NCI-H1048 (cell line): ENCODE results near the gene FAM174C.
A peak's percentile ranks its signal among the peaks of the same experiment; 100 is the strongest.

ENCODE experiments used
- DNase-seq: peaks from one replicate; lab custom pipeline; 2025; lab: John Stamatoyannopoulos, UW

The FAM174C gene

DNA sequence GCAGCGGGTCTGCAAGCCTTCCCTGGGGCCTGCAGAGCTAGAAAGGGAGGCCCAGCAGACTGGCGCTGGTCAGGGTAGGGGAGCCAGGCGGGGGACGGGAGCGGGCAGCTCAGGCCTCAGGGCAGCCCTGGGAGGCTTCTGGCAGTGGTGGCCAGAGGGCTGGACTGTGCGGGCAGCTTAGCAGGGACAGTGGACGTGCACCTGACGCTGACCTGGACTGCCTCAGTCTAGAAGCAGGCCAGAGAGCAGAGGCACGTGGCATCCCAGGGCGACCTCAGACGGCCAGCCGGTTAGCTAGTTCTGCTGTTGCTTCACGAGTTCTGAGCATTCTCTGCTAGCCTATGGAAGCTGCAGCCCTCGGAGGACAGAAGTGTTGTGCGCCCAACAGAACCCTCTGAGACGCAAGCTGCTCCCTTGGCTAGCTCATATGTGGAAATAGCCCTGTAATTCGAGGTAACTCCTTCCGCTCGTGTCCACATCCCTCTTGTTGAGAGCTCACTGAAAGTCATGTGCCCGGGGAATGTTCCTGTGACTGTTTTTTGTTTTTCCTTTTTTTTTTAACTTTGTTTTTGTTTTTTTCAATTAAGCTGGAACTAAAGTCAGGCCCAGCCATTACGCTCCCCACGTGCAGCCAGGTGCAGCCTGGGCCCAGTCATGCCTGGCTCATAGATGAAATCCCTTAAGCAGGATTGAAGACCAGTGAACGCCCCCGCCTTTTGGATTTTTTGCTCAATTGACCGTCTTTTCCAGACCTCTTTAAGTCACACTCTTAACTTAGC is 1.9 kb upstream of the FAM174C start:
- no peak for DNase-seq

DNA sequence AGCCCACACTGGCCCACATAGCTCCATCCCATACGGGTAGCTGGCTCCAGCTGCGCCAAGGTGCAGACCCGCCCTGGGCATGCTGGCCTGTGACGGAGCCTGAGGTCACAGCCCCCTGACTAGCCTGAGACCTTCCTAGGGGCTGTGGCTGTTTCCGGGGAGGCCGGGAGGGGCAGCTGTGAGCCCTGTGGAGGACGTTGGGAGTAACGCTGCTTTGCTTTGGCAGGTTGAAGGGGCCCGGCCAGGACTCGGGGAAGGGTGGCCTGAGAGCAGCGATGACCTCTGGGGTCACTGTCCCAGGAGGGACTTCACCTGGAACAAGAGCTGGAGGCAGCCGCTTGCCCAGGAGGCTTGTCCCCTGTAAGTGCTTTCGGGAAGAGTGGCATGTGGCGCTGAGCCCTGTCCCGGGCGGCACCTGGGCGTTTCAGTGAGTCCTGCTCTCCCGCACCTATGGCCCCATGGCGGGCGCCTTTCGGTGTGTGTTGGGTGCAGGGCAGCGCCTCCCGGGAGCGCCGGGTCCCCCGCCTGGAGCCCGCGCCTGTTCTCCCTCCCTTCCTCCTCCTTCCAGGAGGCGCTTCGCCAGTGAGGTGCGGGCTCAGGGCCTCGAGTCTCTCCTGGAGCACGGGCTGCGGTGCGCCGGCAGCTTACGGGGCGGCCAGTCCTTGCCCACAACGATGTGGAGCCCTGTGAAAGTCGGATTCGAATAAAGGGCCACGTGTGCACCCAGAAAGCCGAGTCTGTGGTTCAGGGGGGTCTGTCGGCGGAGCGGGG is 1.1 kb upstream of the FAM174C start:
- DNase-seq, result no peak

DNA sequence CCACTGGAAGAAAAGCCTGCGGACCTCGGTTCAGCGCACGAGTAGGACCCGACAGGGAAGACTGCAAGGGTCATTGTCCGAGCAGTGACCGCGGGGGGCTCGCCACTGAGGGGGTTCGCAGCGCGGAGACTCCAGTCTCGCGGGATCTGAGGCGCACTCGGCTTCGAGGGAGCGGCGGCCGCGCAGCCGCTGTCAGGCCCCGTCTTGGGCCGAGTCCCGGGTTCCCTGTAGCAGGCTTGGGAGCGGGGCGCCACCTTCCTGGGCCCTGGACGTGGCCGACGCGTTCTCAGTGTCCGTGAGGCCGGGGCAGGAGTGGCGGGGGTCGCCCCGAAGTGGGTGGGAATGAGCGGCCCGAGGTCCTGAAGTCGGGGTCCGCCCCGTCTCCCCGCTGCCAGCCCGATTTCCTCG is 474 bp upstream of the FAM174C start:
- no peak for DNase-seq

DNA sequence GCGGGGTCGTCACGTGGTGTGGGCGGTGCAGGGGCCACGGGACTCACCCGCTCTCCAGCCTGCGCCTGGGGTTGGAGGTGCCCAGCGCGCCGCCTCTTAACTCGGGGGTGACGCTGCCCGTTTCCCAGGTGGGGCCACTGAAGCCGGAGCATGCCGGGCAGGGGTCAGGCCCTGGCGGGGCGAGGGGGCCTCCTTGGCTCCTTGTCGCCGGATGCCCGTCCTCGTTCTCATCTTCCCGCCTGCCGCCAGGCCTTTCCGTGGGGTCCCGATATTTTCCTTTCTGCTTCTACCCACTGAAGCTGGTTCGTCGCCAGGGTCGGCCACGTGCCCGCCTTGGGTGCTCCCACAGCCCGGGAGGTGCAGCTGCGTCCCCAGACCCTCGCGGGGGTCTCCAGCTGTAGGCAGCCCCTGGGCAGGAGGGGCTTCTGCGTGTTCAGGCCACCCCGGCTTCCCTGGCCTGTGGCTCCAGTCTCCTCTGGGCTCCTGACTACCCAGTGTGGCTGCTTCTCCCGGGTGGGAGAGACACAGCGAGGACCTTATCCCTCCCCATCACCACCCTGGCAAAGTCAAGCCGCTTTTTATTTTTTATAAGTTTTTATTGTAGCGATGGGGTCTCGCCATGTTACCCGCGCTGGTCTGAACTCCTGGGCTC is 772 bp downstream of the FAM174C start:
- DNase-seq, result no peak

DNA sequence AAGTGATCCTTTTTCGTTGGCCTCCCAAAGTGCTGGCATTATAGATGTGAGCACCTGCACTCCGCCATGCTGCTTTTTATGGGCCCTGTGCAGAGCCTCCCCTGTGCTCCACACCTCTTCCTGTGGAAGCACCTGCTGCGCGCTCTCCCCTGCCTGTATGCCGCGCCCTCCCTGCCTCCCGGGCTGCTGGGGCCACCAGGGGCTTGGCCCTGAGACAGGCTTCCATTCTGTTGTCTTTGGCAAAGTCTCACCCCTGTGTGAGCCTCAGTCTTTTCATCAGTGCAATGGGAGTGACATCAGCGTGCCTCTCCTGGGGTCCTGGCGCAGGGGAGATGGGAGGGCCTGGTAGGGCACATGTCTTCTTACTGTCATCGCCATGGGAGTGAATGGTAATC is 1.3 kb downstream of the FAM174C start:
- DNase-seq, result no peak

DNA sequence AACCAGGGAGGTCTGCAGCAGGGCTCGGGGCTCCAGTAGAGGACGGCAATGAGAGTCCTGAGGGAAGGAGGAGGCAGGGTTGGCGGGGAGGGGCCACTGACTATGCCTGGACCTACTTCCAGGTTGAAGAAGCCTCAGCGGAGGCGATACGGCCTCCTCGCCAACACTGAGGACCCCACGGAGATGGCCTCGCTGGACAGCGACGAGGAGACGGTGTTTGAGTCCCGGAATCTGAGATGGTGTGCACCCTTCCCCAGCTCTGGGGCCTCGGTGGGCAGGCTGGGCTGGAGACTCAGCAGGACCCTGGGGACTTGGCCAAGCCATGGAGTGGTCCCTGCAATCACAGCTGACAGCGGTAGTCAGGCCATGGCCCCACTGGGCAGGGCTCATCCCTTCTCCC is 1.7 kb downstream of the FAM174C start:
- DNase-seq, result no peak

DNA sequence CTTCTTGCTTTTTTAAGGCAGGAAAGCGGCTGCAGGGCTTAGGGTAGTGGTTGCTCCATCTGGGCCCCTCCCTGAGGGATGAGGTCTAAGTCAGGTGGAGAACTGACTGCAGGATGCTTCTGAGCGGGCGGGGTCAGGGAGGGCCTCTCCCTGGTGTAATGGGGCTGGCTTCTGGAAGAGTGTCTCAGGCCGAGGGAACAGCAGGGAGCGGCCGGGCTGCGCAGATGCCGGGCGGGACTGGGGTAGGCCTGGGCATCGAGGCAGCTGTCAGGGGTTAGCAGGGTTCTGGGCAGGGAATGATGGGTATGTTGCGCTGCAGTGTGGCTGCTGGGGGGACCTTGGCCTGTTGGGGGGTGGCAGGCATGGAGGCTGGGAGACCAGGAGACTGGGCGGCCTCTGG is 2.7 kb downstream of the FAM174C start:
- no peak for DNase-seq

DNA sequence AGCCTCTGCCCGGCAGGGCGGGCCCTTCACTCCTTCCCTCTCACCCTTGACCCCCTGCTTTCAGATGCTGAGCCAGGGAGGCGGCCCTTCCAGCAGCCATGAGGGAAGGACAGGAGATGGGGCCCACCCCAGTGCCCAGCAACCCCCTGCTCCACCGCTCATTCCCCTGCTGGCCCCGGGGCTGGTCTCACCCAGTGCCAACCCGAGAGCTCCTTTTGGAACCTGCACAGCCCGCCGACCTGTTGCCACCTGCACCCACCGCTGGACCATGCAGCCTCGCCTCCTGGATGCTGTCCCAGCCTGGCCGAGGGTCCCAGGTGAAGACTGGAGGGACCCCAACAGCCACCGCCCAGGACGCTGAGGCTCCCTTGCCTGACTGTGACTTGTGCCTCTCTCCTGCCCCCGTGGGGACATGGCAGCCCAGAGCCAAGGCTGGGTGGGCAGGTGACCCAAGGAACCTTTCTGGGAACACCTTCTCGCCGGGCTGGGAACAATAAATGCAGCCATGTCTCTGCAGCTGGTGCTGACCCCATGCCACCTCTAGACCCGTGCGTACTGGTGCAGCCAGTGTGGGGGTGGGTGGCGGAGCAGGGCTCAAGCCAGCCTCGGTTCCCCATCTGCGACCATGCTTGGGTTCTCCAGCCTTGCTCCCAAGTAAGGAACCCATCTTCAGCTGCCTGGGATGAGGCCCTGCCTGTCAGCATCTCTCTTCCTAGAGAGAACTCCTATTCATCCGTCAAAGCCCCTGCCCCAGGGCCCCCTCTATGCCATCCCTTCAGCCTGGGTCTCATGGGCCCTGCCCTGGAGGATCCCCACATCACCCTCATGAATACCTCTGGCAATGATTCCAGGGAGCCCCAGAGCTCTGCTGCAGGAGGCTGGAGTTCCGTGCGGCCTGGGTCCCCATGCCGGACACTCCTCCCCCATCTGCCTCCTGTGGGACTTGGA is 3.7 kb downstream of the FAM174C start:
- no peak for DNase-seq

DNA sequence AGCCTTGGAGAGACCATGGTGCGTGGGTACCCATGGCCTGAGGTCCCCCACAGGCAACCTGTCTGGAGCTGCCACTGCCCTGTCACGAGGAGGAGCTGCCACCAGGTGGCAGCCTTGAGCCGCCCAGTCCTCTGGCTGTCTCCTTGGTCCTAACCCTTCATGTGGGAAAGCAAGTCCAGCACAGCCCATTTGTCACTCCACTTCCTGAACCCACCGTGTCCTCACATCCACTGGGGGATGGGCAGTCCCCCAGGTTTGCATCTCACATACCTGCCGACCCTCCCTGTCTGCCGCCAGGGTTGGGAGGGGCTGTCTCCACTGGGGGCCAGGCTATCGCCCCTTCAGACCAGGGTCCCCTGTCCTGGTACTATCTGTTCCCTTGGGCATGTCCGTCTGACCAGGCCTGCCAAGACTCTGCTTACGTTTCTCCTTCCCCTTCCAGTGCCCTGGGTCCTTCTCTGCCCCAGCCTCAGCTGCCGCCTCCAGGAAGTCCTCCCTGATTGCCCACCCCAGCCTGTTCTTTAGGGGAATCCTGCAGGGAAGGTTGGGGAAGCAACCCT is 4.5 kb downstream of the FAM174C start:
- peak; percentile 24 for DNase-seq

DNA sequence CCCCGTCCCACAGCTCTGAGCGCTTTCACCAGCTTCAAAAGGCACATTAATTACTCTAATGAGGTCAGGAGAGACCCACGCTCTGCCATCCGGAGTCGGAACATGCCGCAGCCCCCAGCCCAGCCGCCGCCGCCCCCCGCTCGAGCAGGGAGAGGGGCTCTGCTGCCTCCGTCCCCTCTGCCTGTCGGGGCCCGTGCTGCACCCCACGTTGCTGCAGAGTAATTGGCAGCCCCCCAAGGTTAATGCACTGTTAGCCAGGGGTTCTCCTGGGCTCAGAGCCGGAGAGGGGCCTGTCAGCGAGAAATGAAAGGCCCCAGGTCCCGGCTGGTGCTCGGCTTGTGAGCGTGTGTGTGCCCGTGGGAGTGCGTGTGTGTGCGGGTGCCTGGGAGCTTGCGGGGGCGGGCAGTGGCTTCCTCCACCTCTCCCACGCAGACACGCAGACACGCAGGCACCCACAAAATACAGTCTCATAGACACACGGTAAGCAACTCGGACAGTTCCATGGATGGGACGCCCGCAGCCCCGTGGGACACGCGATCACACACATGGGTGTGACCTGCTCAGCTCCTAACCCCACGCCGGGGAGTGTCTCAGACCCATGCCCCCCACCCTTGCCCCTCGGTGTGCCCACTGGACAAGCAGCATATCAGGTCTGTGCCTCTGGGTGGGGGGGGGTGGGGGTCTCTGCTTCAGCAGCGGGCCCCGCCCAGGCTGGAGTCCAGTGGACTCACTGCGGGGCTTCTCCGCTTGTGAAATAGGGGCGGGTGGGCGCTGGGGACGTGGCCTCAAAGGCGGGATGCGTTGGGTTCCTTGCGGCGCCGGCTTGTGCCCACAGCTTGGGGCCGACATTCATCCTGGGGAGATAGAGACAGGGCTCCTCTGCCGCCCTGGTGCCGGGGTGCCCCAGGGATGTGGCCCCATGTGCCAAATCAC is 5.6 kb downstream of the FAM174C start:
- DNase-seq, result no peak

DNA sequence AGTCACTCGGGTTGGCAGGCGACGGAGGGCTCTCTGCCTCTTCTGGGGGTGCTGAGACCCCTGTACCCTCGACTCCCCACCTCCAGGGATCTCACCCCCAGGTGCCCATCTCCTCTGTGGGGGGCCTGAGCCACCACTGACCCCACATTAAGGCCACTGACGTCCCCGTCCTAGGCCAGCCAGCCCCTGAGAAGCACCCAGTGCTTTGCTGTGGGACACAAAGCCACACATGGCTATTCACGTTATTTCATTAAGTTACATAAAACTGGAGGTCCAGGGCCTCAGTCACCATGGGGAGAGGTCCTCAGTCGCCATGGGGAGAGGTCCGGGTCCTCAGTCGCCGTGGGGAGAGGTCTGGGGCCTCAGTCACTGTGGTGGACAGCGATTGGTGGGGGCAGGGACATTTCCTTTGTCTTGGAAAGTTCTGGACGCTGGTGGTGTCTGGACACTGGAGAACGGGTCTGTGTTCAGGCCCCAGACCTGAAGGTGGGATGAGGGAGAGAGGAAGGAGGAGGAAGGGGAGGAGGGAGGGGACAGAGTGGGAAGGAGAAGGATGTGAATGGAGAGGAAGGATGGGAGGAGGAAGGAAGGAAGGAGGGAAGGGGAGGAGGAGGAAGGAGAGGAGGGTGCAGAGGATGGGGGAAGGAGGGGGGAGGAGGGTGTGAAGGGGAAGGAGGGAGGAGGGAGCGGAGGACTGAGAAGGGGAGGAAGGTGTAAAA is 6.4 kb downstream of the FAM174C start:
- DNase-seq, result no peak

DNA sequence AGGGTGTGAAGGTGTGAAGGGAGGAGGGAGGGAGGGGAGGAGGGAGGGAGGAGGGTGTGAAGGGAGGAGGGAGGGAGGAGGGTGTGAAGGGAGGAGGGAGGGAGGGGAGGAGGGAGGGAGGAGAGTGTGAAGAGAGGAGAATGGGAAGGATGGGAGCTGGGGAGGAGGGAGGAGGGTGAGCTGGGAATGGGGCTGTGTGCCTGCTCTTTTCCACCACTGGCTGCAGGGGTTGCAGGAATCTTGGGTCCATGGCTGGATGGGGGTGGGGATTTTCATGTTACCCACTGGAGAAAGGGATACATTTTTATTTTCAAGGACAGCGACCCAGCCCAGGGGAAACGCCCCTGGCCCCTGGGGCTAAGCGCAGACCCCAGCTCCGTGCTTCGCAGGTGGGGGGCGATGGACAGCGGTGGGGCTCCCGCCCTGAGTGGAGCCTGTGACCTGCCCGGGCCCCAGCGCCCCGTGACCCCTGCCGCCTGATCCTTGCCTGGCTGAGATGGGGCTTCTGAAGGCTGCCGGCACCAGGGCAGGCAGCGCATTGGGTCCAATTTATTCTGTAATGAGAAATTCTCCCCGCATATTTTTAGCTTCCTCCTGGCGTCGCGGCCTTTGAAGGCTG is 7.4 kb downstream of the FAM174C start:
- no peak for DNase-seq

DNA sequence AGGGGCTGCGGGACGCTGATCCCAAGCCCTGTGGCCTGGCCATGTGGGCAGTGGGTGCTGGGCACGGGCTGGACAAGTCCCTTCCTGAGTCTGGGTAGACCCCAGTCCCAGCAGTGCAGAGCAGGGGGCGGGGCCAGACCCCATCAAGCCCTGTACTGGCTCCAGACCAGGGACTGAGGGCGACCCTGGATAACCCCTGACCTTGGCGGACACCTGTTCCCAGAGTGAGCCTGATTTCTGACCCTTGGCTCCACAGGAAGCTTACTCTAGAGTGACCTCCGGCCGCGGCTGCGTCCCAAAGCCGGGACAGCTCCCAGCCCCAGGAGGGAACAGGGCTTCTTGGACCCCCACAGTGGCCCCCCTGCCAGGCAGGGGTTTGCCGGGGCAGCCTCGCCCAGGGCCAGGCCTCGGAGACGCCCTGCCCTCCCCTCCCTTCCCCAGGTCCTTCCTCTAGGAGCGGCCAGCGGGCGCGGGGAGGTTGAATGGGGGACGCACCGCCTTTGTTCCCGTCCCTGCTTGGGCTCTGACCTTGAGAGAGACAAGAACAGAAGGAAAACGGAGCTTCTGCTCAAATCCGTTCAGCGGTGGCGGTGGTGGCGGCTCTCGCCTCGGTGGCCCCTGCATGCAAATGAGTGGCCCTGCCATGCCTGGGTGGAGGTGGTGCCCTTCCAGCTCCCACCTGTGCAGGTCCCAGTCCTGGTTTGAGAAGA is 8.0 kb downstream of the FAM174C start:
- DNase-seq, result no peak

DNA sequence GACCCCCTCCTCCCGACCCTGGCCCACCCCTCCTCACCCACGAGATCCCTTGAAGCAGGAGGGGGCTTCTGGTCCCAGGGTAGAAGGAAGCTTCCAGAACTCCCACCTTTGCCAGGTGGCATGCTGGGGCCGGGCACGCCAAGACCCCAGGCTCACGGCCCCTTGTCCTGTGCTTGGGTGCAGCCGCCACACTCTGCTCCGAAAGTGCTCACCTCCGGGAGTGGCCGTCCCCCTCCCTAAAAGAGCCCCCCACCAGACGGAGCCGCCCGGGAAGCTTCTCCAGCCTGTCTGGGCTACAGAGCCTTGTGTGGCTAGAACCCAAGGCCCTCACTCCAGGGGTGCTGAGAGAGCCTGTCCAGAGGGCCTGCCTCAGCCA is 8.6 kb downstream of the FAM174C start:
- DNase-seq, result no peak

DNA sequence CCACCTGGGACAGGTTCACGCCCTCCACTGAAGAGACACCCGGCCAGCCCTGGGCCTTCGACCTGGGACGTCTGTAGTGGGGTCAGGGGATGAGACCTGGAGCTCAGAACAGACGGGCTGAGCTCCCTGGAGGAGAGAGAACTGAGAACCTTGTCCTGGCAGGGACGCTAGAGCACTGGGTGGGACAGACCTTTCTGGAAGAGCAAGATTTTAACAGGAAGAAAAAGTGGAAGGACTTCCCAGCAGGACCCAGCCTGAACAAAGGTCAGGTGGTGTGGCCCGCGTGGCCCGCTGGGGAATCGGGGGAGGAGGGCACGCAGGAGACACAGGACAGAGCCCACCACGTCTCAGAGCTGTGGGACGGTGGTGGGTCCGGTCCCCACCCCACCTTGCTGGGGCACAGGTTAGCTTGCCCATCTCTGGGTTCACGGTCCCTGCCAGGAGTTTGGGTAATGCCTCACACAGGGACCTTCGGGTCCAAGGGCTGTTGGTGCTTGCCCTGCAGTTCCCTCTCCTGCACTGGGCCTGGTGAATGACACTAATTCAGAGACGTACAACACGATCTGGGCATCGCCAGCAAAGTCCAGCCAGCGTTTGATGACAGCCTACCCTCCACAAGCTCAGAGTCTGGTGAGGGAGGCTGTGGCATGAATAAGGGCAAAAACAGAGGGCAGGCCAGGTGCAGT is 9.1 kb downstream of the FAM174C start:
- no peak for DNase-seq

DNA sequence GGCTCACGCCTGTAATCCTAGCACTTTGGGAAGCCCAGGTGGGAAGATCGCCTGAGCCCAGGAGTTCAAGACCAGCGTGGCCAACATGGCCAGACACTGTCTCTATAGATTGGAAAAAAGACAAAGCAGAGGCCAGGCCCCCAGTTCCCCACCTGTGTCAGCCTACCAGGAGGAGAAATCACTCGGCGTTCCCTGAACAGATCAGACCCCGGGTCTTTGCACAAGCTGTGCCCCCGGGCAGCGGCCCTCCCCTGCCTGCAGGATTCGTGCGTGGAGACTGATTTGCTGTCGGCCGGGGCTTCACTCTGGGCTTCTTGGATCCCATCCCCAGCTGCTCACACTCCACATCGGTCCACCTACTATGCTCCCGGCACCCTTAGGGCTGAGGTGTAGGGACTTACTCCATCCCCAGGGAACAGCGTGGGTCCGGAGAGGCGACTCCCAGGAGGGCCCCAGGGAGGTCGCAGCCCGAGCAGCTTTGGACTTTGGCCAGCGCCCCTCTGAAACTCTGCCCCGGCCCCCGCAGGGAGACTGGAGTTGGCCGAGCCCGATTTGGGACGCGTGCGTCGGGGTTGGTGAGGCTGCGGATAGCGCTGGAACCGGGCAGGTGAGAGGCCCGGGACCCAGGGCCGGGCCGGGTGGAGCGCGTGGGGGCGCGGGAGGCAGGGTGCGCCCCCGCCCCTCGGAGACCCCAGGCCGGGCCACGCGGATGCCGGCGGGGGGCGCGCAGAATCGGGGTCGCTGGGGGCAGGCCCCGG is 9.8 kb downstream of the FAM174C start:
- DNase-seq, result no peak

DNA sequence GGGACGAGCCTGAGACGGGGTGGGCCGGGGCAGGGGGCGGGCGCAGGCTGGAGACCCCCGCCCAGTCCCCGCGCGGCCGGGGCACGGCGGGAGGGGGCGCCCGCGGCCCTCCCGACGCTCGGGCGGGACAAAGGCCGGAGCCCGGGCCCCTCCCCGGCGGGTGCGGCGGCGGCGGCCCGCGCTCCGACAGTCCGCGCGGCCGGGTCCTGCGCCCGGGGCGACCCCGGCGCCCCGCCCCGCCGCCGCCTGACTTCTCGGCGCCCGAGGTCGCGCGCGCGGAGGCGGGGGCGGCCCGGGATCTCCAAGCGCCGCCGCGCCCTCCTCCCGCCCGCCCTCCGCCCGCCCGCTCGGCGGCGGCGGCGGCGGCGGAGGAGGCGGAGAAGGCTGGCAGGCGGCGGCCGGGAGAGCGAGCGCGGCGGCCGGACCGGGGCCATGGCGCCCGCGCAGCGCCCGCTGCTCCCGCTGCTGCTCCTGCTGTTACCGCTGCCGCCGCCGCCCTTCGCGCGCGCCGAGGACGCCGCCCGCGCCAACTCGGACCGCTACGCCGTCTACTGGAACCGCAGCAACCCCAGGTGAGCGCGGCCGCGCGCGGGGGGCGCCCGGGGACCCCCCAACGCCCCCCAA is 10.5 kb downstream of the FAM174C start, which contains the start of gene EFNA2:
EFNA2 (plus strand) TSS at position 137 of the 624 bp plus-strand sequence; CDS start at position 433, 296 bp downstream.
- DNase-seq, result no peak
